Memory B cell (primary cell): ENCODE results near the gene APOBEC3H.

ENCODE experiments used
- ATAC-seq: fragments of 150-1000 bp; cut with Tn5 transposase; 2 replicates; pipeline ENCODE4 v1.10.0; 2021; ENCODE audit warnings: low read depth, mild to moderate bottlenecking, moderate library complexity
- DNase-seq, 2 donors: peaks; one replicate each; pipeline ENCODE4 v3.0.0; 2022; ENCODE audit warnings: low spot score in 2 of 2
- H3K27ac Mint-ChIP-seq: one replicate; pipeline ENCODE4 v1.8.0; 2022; ENCODE audit warnings: mild to moderate bottlenecking, moderate library complexity, mixed read lengths
- H3K27me3 Mint-ChIP-seq: one replicate; pipeline ENCODE4 v1.8.0; 2022; ENCODE audit warnings: mixed read lengths
- H3K36me3 Mint-ChIP-seq: one replicate; pipeline ENCODE4 v1.8.0; 2022; ENCODE audit warnings: mild to moderate bottlenecking, mixed read lengths
- H3K4me1 Mint-ChIP-seq: one replicate; pipeline ENCODE4 v1.8.0; 2022; ENCODE audit warnings: mixed read lengths
- H3K4me3 Mint-ChIP-seq: one replicate; pipeline ENCODE4 v1.8.0; 2022; ENCODE audit warnings: mild to moderate bottlenecking, moderate library complexity, mixed read lengths
- H3K9me3 Mint-ChIP-seq: one replicate; pipeline ENCODE4 v1.8.0; 2022; ENCODE audit warnings: mixed read lengths

APOBEC3H gene

GRCh38 chr22:39146256-39147101, 49.4 kb downstream of the APOBEC3H start:
- no peak for DNase-seq
- H3K4me1 Mint-ChIP-seq = peaks cover 45% of the 10 kb centered on the region

GRCh38 chr22:39147335-39148025, 50.4 kb downstream of the APOBEC3H start:
- Mint-ChIP-seq H3K4me3 (no peak overlapping the region), H3K4me1 (peaks cover 46% of the 10 kb centered on the region), H3K27me3 (no peaks in the 10 kb centered on the region), H3K36me3 (no peaks in the 10 kb centered on the region), H3K9me3 (no peaks in the 10 kb centered on the region), H3K27ac (peak overlapping the region; percentile 97)
- ATAC-seq = no peak
- no peak for DNase-seq

More at GRCh38 chr22:39146256-39147101, 49.4 kb downstream of the APOBEC3H start:
- Mint-ChIP-seq H3K27ac (peak overlapping the region; percentile 97), H3K27me3 (no peaks in the 10 kb centered on the region), H3K4me3 (peak overlapping the region; percentile 88), H3K9me3 (no peaks in the 10 kb centered on the region), H3K36me3 (no peaks in the 10 kb centered on the region)
- no peak for ATAC-seq

- Mint-ChIP-seq H3K27ac (peak overlapping the region; percentile 97), H3K9me3 (no peaks in the 10 kb centered on the region), H3K36me3 (no peaks in the 10 kb centered on the region), H3K4me1 (peaks cover 46% of the 10 kb centered on the region), H3K4me3 (peak overlapping the region; percentile 59), H3K27me3 (no peaks in the 10 kb centered on the region)
- DNase-seq = no peak
- ATAC-seq = no peak
These were observed 51.1 kb downstream of the APOBEC3H start for GRCh38 chr22:39148026-39148726.

GRCh38 chr22:39148727-39149535, 51.9 kb downstream of the APOBEC3H start:
- peak; percentile 57 to 74 for DNase-seq
- Mint-ChIP-seq H3K4me1 (peaks cover 45% of the 10 kb centered on the region), H3K4me3 (peak overlapping the region; percentile 97), H3K36me3 (no peaks in the 10 kb centered on the region), H3K27me3 (peaks cover 6% of the 10 kb centered on the region), H3K27ac (peak overlapping the region; percentile 97), H3K9me3 (no peaks in the 10 kb centered on the region)
- peak; percentile 45 for ATAC-seq

DNA sequence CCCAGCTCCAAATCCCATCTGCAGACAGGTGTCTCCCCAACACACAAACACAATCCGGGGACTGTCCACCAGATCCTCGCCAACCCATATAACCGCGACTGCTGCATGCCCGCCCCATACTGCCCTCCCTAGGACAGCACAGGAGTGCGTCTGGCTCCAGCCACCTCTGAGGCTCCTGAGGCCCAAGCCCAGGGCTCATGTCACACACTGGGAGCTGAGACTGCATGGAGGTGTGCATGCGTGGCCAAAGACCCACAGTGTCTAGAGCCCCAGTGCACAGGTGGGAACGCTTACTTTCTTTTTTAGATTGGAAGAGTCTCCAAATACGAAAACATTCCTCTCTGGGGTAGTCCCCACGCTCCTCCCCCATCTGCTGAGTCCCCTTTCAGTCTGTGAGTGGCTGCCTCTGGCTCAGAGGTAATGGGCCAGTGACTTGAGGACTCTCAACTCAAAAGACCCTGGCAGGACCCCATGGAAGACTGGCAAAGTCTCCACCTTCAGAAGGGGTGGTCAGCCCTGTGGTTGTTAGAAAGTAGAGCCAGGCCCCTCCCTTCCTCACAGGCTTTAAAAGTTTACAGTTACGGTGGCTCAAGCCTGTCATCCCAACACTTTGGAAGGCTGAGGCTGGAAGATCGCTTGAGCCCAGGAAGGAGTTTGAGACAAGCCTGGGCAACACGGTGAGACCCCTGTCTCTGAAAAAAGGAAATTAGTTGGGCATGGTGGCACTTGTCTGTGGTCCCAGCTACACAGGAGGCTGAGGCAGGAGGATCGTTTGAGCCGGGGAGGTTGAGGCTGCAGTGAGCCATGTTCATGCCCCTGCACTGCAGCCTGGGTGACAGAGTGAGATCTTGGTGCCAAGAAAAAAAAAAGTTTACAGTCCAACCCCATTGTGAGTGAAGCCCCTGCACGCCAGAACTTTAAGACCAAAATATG, 53.1 kb downstream of the APOBEC3H start:
- Mint-ChIP-seq H3K9me3 (no peaks in the 10 kb centered on the region), H3K36me3 (no peaks in the 10 kb centered on the region), H3K27ac (peak overlapping the region; percentile 97), H3K4me3 (peak overlapping the region; percentile 97), H3K27me3 (peaks cover 6% of the 10 kb centered on the region), H3K4me1 (peaks cover 39% of the 10 kb centered on the region)
- no peak for DNase-seq
- ATAC-seq = no peak

DNA sequence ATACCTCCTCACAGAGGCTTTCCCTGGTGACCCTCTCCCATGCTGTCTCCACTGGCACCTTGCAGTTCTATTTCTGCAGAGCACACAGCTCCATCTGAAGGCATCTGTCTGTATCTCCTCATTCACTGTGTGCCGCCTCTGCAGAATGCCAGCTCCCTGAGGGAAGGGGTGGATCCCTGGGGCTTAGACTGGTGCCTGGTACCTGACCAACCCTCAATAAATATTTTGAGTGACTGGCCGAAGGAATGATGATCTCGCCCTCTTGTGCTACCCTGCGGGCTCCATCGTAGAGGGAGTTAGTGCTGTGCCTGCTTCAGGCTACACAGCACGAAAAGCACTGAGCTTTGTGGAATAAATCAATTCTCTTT, 53.8 kb downstream of the APOBEC3H start:
- no peaks in the 10 kb centered on the region for H3K9me3 Mint-ChIP-seq
- H3K4me3 Mint-ChIP-seq = peak overlapping the region; percentile 97
- DNase-seq = no peak
- H3K36me3 Mint-ChIP-seq = no peaks in the 10 kb centered on the region
- peak overlapping the region; percentile 97 for H3K27ac Mint-ChIP-seq
- H3K27me3 Mint-ChIP-seq = peaks cover 6% of the 10 kb centered on the region
- ATAC-seq = no peak
- H3K4me1 Mint-ChIP-seq = peaks cover 39% of the 10 kb centered on the region

DNA sequence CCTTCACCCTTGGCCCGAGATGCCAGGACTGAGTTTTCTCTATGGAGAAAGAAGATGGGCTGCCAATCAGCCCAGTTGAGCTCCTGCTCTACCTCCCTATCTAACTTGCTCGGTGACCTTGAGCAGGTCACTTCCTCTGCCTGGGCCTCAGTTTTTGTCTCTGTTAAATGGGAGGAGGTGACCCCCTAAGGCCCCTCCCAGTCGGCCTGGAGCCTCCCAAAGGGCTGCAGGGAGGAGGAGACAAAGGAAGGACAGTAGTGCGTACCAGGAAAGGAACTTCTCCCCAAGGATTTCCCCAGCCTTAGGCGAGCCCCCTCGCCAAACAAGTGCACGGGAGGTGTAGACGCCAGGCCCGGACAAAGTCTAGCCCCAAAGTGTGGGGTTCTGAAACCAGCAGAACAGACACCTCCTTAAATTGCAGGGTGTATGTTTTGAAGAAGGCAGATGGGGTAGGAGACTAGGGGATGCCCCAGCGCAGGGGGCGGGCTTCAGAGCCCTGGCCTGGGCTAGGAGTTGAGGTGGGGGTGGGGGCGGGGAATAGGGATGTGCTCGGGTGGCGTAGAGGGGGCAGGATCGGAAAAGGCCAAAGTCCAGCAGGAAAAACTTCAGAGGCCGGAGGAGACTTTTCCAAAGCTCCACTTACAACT, 54.4 kb downstream of the APOBEC3H start:
- Mint-ChIP-seq H3K36me3 (no peaks in the 10 kb centered on the region), H3K4me3 (peak overlapping the region; percentile 97), H3K27ac (peak overlapping the region; percentile 97), H3K9me3 (no peaks in the 10 kb centered on the region), H3K27me3 (peaks cover 6% of the 10 kb centered on the region), H3K4me1 (peaks cover 37% of the 10 kb centered on the region)
- DNase-seq (no peak), ATAC-seq (no peak)

GRCh38 chr22:39152024-39152510, 55.0 kb downstream of the APOBEC3H start:
- no peaks in the 10 kb centered on the region for H3K9me3 Mint-ChIP-seq
- ATAC-seq (no peak), DNase-seq (no peak)
- H3K4me1 Mint-ChIP-seq = peaks cover 34% of the 10 kb centered on the region
- H3K27ac Mint-ChIP-seq = no peak overlapping the region
- H3K27me3 Mint-ChIP-seq = peaks cover 6% of the 10 kb centered on the region
- H3K4me3 Mint-ChIP-seq = peak overlapping the region; percentile 97
- H3K36me3 Mint-ChIP-seq = no peaks in the 10 kb centered on the region

DNA sequence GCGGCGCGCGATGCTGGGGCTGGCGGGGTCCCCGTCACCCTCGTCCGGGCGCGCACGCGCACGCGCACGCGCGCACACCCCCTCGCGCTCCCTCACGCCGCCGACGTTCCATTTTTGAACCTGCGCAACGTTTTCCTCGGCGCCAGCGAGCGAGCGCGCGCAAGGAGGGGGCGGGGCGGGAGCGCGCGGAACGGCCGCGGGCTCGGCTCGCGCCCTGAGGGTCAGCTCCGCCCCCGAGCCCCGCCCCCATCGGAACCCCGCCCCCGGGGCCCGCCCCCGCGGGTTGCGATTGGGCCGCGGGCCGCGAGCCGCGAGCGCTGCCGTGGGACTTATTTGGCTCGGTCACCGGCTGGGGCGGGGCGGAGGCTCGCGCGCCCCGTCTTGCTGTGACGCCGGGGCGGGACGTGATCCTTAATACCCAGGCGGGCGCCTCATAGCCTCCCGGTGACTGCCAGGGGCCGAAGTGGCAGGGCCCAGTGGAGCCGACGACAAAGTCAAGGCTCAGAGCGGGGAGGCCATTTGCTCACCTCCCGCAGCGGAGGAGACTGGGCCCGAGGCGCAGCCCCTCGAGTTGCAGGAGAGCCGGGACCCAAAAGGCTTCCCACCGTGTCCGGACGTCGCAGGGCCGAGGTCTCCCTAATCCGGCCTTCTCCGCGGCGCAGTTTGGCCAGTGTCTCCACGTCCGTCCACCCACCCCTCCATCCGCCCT, 55.6 kb downstream of the APOBEC3H start, which contains the start of gene CBX7:
TSS of gene CBX7 (minus strand) at position 170 of the 709 bp plus-strand sequence. CDS start 236 bp downstream, outside the sequence.
- peak; percentile 72 for ATAC-seq
- Mint-ChIP-seq H3K36me3 (no peaks in the 10 kb centered on the region), H3K4me3 (peak within 1 kb of the TSS; percentile 97), H3K9me3 (no peaks in the 10 kb centered on the region), H3K27me3 (peaks cover 6% of the 10 kb centered on the region), H3K4me1 (peaks cover 34% of the 10 kb centered on the region), H3K27ac (peak within 1 kb of the TSS; percentile 97)
- DNase-seq = peak; percentile 91 to 94

DNA sequence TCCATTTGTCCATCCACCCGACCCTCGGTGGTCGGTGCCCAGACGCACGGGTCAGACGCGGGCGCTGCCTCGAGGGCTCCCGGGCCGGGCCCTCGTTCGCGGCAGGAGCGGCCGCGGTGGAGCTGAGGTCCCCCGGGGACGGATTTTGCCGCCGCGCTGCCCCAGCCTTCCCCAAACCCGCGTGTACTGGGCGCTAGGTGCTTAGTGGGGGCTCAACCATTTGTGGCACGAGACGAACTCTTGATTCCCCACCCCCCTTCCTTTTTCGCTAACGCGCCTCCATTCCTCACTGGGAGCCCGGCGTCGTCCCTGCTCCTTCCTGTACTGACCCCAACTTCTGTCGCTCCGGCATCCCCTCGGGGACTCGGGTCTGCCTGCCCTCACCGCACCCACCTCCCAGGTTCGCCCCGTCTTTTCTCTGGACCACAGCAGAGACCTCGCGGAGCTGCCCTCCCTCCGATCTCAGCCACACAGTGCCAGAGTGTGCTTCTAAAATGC, 56.2 kb downstream of the APOBEC3H start:
- H3K9me3 Mint-ChIP-seq = no peaks in the 10 kb centered on the region
- H3K36me3 Mint-ChIP-seq = no peaks in the 10 kb centered on the region
- ATAC-seq = no peak
- no peak for DNase-seq
- H3K27me3 Mint-ChIP-seq = peaks cover 6% of the 10 kb centered on the region
- peak overlapping the region; percentile 97 for H3K4me3 Mint-ChIP-seq
- peaks cover 32% of the 10 kb centered on the region for H3K4me1 Mint-ChIP-seq
- peak overlapping the region; percentile 93 for H3K27ac Mint-ChIP-seq
